HT-29 (cell line): ENCODE results near the gene PCDHGC5. TPM values are rescaled to one million over a fixed set of nuclear protein-coding genes. Genes with fewer than 3 reads are reported as not detected.
A peak's percentile ranks its signal among the peaks of the same experiment; 100 is the strongest.

Experiments
- DNase-seq: peaks from one replicate; pipeline ENCODE4 v3.0.0-alpha.2; 2015; ENCODE audit warnings: low spot score
- total RNA-seq: library from RNA; depleted of rRNA; stranded (reverse); fragments of >200 nt; shearing (Covaris generic); gene quantifications from 2 replicates; pipeline ENCODE4 v1.2.3, GENCODE V29; 2014

Gene PCDHGC5
- total RNA-seq, 1 experiment from 2014 or later, result 0.61 TPM

DNA sequence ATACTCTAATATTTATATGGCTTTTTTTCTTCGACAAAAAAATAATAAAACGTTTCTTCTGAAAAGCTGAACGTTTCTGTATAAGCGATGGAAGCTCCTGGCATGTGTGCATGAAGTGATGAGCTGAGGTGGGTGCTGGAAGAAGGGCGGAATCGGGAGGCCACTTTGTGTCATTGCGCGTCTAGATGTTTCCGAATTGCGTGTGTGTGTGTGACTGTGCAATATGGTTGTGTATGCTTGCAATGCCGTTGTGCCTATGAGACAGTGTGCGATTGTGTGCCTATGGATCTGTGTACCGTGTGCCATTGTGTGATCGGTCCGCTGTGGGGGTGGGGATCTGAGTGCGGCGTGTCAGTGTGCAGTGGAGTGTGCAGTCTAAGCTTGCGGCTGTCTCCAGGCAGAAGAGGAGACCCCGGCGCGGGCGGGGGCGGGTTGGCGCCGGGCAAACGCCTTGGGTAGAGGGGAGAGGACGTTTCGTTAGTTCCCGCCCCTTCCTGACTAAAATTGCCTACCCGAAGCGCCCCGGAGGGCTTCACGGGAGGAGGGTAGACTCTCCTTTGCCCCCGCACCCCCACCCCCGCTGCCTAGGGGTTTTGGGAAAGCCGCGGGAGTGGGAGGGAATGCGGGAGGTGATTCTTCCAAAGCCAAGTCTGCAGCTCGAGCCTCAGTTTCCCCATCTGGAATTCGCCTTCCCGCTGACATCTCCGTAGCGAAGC is 24.2 kb downstream of the PCDHGC5 start:
- no peak for DNase-seq

DNA sequence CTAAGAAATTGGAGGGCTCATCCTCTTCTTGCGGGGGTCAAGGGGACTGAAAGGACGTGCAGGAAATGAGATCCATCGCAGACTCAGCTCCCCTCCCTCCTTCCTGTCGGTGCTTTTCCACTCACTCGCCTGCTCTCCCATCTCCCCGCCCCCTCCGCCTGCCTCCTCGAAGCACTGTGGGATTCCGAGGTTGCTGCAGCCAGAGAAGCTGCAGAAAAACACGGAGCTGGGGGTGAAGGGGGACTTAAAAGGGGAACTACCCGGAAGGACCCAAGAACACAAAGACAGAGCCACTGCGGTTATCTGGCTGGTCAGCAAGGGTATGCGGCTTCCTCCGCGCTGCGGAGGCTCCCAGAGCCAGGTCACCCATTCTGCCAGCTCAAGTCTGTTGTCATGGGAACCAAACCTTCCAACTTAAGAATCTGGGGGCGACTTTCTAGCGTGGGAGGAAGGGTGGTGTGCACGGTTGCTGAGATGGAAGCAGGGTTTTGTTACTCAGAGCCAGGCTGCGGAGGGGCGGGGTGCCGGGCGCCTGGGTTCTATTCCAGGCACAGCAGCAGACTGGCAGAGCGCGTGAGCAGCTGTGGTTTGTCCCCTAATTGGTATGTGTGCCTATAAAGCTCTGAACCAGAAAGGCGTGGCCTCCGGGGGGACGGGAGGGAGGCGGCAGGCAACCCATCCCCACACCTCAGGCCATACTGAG is 24.9 kb downstream of the PCDHGC5 start:
- no peak for DNase-seq

DNA sequence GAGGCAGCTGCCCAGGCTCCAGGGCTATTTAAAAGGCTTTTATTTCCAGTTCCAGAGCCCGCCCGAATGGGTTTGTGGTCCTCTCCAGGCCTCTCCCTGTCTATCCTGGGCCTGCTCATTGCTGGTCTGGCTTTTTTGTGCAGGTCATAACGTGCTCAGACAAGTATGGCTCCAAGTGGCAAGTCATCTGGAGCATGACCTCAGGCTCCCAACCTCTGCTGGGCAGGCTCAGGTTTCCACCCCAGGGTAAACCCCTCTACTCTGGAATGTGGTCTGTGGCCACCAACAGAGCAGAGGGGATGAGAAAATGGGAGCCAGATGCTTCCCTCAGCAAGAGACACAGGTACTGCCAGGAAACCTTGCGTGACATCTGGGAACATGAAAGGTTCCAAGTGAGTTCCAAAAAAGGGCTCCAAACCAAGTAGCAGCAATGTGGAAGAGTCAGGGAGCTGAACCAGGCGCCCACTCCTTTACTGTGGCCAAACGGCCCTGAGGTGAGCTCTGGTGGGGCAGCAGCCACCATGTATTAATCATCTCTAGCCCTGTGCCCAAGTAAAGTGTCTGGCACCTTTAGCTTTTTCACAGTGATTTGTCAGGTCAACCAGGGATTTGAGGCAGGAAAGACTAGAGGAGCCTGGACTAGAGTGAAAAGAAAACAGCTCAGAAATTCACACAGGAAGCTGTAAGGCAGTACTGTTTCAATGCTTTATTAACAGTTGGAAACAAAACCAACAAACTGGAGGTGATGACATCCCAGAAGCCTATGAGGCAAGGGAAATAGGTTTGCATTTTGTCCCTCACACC is 25.7 kb downstream of the PCDHGC5 start:
- DNase-seq, result no peak

DNA sequence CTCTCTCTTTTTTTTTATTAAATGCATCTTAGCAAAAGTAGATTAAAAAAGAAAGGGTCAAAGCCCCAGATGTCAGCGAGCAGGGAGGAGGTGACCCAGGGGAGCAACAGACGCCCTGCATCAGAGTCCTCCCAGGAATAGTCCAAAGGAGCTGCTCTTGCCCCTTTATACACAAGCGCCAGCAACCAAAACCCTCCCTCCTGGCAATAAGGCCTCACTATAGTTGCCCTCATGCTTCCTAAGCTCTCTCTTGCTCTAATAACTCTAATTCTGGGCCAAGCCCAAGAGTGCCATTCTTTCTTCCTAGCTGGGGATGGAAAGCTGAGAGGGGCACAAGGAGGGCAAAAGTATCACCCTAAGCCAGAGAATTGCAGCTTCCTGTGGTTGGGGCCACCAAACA is 26.3 kb downstream of the PCDHGC5 start:
- DNase-seq, result no peak

DNA sequence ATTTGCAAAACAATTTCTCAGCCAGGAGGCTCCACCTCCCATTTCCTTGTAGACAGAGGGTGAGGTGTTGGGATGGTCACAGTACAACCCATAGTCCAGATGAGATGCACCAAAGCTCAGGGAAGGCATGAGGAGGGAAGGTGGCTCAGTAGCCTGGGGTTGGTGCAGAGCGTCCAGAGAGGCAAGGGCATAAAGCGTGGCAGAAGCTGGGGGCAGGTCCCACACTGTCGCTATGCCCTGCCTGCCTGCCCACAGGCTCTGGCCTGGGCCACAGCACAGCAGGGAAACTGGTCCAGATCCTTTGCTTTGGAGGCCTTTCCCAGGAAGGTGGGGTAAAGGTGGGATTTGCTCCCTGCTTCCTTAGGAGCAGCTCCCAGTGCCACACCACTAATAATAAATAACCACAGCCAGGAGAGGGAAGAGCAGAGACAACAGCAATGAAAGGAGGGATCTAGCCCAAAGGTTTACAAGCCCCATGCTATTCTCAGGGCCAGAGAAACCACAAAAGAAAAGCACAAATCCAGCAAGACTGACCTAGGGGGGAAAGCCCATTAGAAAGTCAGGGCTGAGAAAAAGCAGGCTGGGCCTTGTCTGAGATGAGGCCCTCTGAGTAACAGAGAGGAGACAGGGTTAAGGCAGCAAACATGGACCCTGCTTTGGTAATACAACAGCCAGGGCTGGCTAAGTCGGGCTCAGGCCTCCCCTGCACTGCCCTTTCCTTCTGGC is 27.2 kb downstream of the PCDHGC5 start:
- no peak for DNase-seq

DNA sequence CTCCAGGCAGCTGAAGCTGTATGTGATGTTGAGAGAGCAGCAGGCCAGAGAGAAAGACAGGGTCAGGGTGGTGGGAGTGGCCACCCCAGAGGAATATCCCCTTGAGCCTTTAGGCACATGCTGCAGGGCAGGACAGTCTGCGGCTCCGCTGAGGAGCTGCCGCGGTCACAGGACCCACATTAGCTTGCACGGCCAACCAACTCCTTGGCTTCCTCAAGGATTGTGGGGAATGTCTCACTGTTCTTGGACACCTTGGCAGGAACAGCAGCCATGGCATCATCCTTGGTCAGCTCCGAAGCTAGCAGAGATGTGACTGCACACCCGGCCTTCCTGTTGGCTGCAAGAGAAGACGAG is 27.8 kb downstream of the PCDHGC5 start:
- DNase-seq, result no peak

DNA sequence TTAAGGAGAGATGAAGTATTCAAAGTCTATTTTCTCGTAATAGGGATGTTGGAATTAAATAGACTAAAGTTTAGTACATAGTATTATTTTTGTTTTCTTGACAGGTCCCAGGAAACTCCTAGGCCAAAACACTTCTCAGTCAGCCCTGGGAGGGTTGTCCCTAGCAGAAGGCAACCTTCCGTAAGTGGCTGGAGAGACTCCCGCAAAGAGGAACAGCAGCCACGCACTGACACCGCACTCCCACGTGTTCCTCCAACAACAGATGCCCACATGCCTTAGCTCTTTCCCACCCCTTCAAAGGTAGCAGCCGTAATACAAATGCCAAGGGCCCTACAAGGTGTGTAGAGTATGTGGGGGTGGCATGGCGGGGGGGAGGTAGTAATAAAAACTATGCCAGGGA is 28.4 kb downstream of the PCDHGC5 start:
- DNase-seq, result no peak

DNA sequence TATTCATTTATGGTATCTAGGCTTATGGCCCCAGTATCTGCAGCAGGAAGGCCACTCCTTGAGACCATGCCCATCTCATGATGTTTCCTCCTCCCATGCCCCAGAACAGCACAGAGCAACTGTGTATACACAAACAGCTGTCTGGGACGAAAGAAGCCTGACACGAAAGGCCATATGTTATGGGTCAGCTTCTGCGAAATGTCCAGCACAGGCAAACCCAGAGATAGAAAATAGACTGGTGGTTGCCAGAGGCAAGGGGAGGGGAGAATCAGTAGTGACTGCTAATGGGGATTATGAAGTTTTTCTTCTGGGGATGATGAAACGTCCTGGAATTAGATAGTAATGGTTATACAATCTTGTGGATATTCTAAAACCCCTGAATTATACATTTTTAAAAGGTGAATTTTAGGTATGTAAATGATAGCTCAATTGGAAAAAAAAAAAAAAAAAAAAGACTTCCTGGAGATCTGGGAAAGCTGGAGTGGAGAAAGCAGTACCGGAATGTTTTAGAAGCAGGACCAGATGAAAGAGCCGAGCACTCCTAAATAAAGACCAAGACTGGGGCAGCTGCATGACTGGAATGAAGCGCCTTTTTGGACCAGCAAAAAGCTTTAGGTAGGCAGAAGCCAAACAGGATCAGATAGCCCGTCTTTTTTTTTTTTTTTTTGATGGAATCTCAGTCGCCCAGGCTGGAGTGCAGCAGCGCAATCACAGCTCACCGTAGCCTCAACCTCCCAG is 29.2 kb downstream of the PCDHGC5 start:
- no peak for DNase-seq

DNA sequence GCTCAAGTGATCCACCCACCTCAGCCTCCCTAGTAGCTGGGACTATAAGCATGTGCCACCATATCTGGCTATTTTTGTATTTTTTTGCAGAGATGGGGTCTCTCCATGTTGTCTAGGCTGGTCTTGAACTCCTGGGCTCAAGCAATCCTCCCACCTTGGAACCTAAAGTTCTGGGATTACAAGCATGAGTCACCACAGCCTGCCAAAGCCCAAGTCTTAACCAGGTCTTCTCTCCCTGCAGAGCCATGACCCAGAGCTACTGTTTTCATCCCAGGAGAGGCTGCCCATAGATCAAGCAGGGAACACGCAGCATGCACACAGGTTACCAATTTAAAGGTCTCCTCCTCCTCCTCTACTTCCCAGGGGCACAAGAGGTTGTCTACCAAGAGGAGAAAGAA is 29.7 kb downstream of the PCDHGC5 start:
- DNase-seq, result no peak

DNA sequence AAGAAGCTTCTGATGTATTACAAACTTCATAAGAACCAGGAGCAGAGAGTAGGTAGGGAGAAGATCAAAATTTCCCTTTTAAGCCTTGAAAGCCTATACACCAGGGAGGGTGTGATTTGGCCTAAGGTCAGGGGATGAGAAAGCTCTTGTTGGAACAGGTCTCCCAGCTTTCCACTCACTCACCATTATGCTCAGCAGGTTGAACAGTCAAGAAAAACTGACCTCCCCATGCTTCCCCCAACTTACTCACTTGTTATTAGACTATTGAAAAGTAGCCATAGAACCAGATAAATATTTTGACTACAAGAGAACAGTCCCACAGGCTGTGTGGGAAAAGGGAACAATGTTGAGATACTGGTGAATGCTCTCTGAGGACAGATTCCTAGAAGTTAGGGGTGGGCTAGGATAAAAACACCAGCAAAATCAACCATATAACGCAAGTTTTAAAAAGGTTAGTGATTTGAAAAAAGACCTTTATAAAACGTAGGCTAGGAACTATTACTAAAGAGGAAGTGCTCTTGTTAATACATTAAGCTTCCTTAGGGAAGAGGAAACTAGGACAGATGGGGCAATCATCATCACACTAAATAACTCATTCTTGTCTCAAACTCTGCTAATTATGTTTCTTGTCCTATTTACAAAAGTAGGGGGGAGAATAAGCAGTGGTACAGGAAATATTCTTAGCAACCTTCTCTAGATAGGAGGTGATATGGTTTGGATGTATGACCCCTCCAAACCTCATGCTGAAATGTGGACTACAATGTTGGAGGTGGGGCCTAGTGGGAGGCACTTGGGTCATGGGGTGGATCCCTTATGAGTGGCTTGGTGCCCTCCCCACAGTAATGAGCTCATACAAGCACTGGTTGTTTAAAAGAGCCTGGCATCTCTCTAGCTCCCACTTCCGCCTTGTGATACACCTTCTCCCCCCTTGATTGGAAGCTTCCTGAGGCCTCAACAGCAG is 31.0 kb downstream of the PCDHGC5 start:
- DNase-seq, result no peak

DNA sequence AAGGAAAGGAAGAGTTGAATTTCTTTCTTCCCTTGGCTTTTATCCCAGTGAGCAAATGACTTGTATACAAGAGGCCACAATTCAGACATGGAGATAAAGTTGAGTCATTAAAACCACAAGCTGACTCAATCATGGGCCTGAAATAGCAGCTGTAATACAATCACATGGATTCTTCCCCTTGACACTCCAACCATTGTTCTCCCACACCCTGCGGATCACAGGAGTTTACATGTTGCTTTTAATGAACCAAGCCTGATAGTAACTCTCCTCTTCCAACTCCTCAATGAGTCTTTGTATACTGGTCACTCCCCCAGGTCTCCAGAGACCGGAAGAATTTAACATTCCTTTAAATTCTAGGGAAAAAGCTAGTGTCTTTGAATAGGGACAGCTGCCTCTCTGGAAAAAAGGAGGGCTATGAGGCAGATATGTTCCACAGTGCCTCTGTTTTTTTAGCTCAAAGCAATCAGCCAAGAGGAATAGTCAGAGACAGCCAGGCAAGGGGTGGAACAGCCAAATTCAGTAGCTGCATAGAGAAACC is 32.4 kb downstream of the PCDHGC5 start:
- peak; percentile 89 for DNase-seq

DNA sequence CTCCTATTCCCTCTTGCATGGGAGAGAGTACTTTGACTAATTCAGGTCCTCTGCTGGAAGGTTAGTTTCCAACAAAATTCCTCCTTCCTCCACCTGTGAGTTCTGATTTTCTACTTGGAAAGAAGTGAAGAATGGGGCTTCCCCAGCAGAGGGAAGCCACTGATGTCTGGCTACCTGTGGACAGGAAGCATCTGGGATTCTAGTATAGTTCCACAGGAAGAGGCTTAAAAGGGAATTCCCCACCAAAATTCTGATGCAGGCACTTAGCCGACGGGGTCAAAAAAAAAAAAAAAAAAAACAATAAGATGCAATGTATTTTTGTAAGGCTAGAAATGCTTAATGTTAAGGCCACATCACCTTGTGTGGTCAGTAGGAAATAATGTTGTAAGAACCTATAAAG is 33.4 kb downstream of the PCDHGC5 start:
- DNase-seq, result no peak

DNA sequence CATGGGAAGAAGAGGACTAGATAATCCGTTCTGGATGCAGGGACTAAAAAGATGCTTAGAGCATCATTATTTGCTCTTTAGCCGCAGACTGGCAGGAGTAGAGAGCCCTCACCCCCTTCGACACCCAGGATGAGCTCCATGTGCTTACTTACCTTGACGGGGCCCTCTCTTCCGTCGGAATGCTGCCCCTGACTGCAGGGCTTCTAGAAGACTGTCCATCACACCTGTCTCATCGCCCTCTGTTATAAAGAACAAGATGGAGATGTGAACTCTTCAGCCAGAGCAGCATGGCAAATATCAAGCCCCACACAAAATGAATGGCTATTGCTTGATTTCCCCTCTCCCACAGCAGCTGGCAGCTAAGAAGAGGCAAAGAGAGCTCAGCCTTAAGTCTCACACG is 35.1 kb downstream of the PCDHGC5 start:
- no peak for DNase-seq

DNA sequence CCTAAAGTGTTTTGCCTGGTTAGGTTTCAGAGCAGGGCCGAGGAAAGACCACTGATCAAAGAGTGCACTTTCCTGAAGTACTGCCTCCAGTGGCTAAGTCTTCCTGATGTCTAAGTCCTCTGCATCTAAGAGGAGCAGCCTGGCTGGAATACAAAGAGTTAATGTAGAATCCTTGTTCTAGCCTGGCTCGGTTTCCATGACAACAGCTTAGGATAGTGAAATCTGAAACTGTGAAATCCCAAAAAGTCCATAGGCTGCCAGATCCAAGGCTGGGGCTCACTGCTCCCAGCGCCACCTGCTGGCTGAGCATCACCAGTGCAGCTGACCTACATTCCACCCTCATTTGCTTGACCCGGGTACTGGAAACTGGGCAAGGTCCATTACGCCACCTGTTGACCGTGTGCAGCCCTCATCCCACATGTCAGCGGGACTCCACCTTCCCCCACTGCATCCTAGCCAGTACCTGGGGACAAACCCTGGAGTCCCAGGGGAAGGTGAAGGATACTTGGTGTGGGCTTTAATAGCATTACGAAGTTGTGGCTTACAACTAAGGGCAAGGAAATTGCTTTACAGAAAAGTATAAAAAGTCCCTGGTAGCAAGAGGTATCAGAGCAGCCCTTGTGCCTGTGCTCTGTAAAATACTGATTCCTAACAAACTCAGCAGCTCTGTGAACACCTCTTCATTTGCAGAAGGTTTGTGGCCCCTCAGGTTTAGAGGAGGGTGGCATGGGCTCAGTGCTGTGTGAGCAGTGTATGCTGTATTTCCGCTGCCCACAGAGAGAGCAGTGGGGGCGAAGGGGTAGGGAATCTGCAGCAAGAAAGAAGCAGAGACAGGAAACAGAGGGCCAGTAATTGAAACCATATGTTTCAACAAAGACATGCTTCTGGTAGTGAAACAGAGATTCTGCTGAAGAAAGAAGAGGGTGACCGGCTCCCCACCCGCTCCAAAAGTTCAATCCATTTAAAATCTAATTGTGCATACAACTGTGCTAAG is 36.0 kb downstream of the PCDHGC5 start:
- DNase-seq, result peak; percentile 93

DNA sequence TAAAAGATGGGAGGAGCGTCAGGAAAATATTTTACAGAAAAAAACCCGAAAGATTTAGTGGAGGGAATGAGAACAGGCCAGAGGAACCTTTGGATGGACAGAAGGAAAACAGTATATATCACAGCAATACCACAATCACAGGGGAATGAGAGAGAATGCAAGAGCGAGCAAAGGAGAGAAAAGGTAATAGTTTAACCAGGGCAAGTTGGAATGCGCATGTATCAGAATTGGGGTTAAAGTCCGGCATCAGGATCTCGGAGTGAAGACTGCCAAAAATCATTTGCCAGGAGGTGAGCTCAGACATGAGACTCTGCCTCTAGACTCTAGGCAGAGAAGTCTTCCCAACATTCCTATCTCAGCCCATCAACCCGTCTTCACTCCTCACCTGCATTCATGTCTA is 36.8 kb downstream of the PCDHGC5 start:
- peak; percentile 24 for DNase-seq

DNA sequence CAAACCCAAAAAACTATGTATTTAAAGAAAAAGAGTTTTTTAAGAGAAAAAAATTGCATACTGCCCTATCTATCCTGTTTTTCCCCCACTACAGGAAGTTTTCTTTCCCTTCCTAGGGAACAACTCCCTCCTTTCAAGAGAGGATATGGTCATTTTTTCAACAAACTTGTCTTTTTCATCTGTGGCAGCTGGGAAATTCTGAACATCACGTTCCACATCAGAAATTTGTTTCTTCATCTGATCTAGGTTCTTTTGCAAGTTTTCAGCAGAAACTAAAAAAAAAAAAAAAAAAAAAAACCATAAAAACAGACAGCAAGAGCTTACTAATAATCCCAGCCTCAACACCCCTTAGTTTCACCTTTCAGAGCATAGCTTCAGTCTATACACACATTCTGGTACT is 38.5 kb downstream of the PCDHGC5 start:
- no peak for DNase-seq

DNA sequence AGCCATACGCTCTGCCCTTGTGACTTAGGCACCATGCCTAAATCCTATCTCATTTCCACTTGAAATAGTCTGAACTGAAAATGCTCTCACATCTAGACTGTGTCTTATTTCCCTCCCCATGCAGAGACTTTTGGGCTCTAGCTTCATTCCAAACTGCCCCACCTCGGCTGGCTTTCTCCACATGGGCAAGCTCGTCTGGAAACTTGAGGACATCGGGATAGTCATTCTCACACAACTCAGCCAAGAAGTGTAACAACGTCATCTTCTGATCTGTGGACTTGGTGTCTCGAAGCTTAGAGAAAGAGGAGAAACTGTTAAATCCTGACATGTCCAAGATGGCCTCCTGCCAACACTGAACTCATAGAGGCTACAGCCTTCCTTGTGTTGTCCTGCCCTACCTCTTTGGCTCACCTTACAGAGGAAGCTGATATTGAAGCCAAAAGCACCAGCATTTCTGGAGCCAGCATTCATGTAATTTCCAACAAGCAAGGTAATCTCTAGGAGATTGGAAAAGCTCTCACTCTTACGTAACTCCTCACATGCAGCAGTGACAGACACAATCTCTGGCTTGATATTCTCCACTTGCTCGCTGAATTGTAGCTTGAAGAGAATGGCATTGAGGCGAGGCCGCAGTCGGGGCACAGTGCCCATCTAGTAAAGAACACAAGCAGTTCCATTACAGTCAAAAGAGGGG is 39.6 kb downstream of the PCDHGC5 start:
- no peak for DNase-seq

DNA sequence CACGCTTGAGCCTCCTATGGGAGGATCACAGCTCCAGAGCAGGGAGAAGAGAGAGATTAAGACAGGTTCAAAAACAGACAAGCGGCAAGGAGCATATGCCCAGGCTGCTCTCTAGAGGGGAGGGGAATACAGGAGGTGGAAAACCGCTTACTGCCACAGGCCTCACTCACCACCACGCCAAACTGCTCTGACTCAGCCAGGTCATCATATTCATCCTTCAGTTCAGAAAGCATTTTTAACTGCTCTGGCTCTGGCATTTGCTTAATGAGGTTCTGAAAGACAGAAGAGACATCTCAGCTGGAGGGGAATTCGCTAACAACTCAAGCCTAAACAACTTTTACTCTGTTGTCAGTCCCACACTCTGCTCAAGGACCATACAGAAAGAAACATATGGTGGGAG is 40.1 kb downstream of the PCDHGC5 start:
- DNase-seq, result no peak
